ENCODE results near the gene JAG1. TPM values are rescaled to one million over a fixed set of nuclear protein-coding genes. Genes with fewer than 3 reads are reported as not detected.

JAG1 gene
- total and polyA plus RNA-seq, 2 of the 4 experiments (the other 2 are of a cell fraction), result 10.2 to 22.6 TPM

GRCh38 chr20:10710991-10711775, 37.4 kb upstream of the JAG1 start:
- no peak overlapping the region for H2AFZ ChIP-seq (replicated peaks; ENCODE audit: low read length, poor library complexity)
- CTCF ChIA-PET, result interaction anchor here (0.9 kb wide), 1 partner anchor 10 kb away, joined by 3 read pairs; no protein-coding TSS in a partner anchor

More at GRCh38 chr20:10710991-10711775, 37.4 kb upstream of the JAG1 start:
- in situ Hi-C loops (cut with MboI; ENCODE audit: low sequenced_read_pairs), result no loop called here
- H2BK15ac ChIP-seq (ENCODE audit: low read depth, low read length), result peak overlapping the region; percentile 10; the same call in 1 of the 3 replicates
- H3K36me3 ChIP-seq (ENCODE audit: control insufficient read depth, insufficient read depth, low read length), result no peaks in the 10 kb centered on the region
- dilution Hi-C loops (cut with HindIII; ENCODE audit: low sequenced_read_pairs, unreplicated experiment), result no loop called here
- intact Hi-C loops (cut with micrococcal nuclease), result loop anchor here (5.0 kb wide), 1 partner anchor 211 kb away; no protein-coding TSS in a partner anchor
- POLR2A ChIA-PET (ENCODE audit: unreplicated experiment), result no interaction called here
- H3K9me1 ChIP-seq (ENCODE audit: insufficient read depth, low read length), result peaks cover 13% of the 10 kb centered on the region
- no peaks in the 10 kb centered on the region for H4K20me1 ChIP-seq (ENCODE audit: insufficient read depth, low read length)
- H3K4me2 ChIP-seq (ENCODE audit: low read depth, low read length), result no peak overlapping the region; the same call in 1 of the 2 replicates
- peak overlapping the region; percentile 11; the same call in 1 of the 2 replicates for H3K23ac ChIP-seq (ENCODE audit: low read depth, low read length)
- H3K9ac ChIP-seq (ENCODE audit: low read depth, low read length), result no peak overlapping the region
- TF ChIP-seq RCOR1 (IDR thresholded peaks at IDR 0.05; ENCODE audit: insufficient replicate concordance, low read length), result no peak
- TF ChIP-seq NFE2L2 (IDR thresholded peaks at IDR 0.05; ENCODE audit: low read depth, low read length), result no peak
- no peak for TF ChIP-seq MAZ (IDR thresholded peaks at IDR 0.05; ENCODE audit: borderline replicate concordance, low read depth, low read length)
- TF ChIP-seq USF2 (IDR thresholded peaks at IDR 0.05; ENCODE audit: low read depth, low read length), result no peak
- TF ChIP-seq SMC3 (IDR thresholded peaks at IDR 0.05; ENCODE audit: low read depth, low read length), result no peak
- no peak for TF ChIP-seq CTCF (conservative IDR thresholded peaks at IDR 0.05; ENCODE audit: low read depth, low read length)
- TF ChIP-seq MAFK (IDR thresholded peaks at IDR 0.05; ENCODE audit: low read depth, low read length), result no peak
- TF ChIP-seq ELK1 (IDR thresholded peaks at IDR 0.05; ENCODE audit: borderline replicate concordance, low read depth, low read length), result no peak
- TF ChIP-seq BHLHE40 (IDR thresholded peaks at IDR 0.05; ENCODE audit: low read depth, low read length), result peak; percentile 48
- no peak overlapping the region for H3K27ac ChIP-seq (ENCODE audit: insufficient read depth, low read length)
- peak overlapping the region; percentile 80 for H2BK5ac ChIP-seq (ENCODE audit: low read depth, low read length, poor library complexity, severe bottlenecking)
- H4K8ac ChIP-seq (ENCODE audit: low read depth in 2 of 2, low read length in 2 of 2), result peak overlapping the region in 1 of 2 experiments; percentile 60; a peak in 1 of 4 replicates
- H4K5ac ChIP-seq (ENCODE audit: low read depth, low read length), result no peak overlapping the region
- no peak overlapping the region for H3K56ac ChIP-seq (ENCODE audit: extremely low read depth, insufficient read depth, low read length)
- H3K79me1 ChIP-seq (ENCODE audit: low read depth in 1 of 2, low read length in 2 of 2), result no peaks in the 10 kb centered on the region
- BruUV-seq (replicated peaks), result no TSS peak
- WGBS, 2 experiments (ENCODE audit: extremely low coverage in 2 of 2, insufficient read length in 1 of 2), result no CpG with 5 or more reads among the region's 6 CpGs
- peak overlapping the region; percentile 32; the same call in 1 of the 2 replicates for H3K4ac ChIP-seq (ENCODE audit: low read depth, low read length)
- peak; percentile 32 for DNase-seq
- no peaks in the 10 kb centered on the region for H3K9me3 ChIP-seq (ENCODE audit: control insufficient read depth, insufficient read depth, low read length)
- peak overlapping the region; percentile 22; the same call in 1 of the 2 replicates for H2BK120ac ChIP-seq (ENCODE audit: low read depth, low read length)
- no peak overlapping the region for H4K91ac ChIP-seq (ENCODE audit: insufficient read depth, low read depth, low read length)
- H3K14ac ChIP-seq (replicated peaks; ENCODE audit: low read depth, low read length), result 0 out of 2 replicates have a peak overlapping the region, but pooled peaks have one; percentile 6
- peak overlapping the region; percentile 1; the same call in 1 of the 2 replicates for H2AK5ac ChIP-seq (ENCODE audit: low read depth, low read length)
- H2AK9ac ChIP-seq (replicated peaks; ENCODE audit: low read depth, low read length, poor library complexity), result no peak overlapping the region
- no peak overlapping the region for H3K4me3 ChIP-seq (ENCODE audit: insufficient read depth, low read depth, low read length)
- ATAC-seq (ENCODE audit: low read depth), result peak; percentile 15
- H3K18ac ChIP-seq (ENCODE audit: low read depth, low read length), result peak overlapping the region; percentile 45; the same call in 1 of the 2 replicates
- peaks cover 10% of the 10 kb centered on the region for H3K4me1 ChIP-seq (ENCODE audit: control insufficient read depth, insufficient read depth, low read length)
- peak overlapping the region; percentile 29; the same call in 1 of the 2 replicates for H2BK20ac ChIP-seq (ENCODE audit: low read depth, low read length)
- H3K27me3 ChIP-seq (ENCODE audit: control insufficient read depth, insufficient read depth, low read length), result no peaks in the 10 kb centered on the region

All from IMR-90 (cell line).